ENCODE results near the gene HDHD3.

Gene HDHD3, protein sequence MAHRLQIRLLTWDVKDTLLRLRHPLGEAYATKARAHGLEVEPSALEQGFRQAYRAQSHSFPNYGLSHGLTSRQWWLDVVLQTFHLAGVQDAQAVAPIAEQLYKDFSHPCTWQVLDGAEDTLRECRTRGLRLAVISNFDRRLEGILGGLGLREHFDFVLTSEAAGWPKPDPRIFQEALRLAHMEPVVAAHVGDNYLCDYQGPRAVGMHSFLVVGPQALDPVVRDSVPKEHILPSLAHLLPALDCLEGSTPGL

GRCh38 chr9:113376634-113377567, at the start of gene HDHD3:
Gene HDHD3, minus strand, starts transcription at chr9:113376986. Its CDS starts 2,632 bp downstream, at chr9:113374354.
- TF ChIP-seq, protein P1, sequence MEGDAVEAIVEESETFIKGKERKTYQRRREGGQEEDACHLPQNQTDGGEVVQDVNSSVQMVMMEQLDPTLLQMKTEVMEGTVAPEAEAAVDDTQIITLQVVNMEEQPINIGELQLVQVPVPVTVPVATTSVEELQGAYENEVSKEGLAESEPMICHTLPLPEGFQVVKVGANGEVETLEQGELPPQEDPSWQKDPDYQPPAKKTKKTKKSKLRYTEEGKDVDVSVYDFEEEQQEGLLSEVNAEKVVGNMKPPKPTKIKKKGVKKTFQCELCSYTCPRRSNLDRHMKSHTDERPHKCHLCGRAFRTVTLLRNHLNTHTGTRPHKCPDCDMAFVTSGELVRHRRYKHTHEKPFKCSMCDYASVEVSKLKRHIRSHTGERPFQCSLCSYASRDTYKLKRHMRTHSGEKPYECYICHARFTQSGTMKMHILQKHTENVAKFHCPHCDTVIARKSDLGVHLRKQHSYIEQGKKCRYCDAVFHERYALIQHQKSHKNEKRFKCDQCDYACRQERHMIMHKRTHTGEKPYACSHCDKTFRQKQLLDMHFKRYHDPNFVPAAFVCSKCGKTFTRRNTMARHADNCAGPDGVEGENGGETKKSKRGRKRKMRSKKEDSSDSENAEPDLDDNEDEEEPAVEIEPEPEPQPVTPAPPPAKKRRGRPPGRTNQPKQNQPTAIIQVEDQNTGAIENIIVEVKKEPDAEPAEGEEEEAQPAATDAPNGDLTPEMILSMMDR (IDR thresholded peaks at IDR 0.05; ENCODE audit: extremely low read depth, missing control alignments) = no peak
- peak; percentile 92 for DNase-seq (ENCODE audit: low spot score)

DNA sequence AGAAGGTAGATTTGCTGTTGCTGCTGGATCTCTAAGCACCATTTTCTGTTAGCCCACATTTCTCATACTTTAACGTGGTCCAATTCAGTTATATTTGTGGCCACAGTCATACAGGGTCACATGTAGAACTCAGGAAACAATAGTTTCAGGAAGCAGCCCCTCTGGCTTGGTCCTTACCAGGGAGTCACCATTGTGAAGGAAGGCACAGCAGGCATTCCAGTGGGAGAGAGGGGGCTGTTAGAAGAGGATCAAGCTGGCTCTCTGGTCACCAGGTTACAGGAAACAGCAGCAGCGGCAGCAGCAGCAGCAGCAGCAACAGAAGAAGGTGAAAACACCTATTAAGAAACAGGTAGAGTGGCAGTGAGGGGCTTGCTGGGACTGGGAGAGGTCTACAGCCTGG, 48.3 kb upstream of the HDHD3 start:
- TF ChIP-seq, protein P1 (IDR thresholded peaks at IDR 0.05; ENCODE audit: extremely low read depth, missing control alignments) = no peak
- DNase-seq (ENCODE audit: low spot score) = no peak

DNA sequence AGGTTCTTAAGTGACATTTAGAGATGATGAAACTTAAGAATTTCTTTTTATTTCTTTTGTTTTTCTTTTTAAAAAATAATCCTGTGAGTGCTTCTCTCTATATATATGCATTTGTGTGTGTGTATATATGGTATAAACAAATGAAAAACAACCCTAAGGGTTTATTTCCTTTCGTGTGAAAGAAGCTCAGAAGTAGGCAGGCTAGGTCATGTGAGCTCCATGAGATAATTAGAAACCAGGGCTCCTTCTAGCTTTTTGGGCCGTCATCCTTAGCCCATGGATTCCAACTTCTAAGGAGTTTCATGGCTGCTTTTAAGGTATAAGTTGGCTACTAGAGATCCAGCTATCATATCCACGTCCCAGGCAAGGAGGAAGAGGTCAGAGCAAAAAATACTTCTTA, 44.9 kb upstream of the HDHD3 start:
- DNase-seq (ENCODE audit: low spot score) = no peak
- TF ChIP-seq, protein P1 (IDR thresholded peaks at IDR 0.05; ENCODE audit: extremely low read depth, missing control alignments) = no peak

DNA sequence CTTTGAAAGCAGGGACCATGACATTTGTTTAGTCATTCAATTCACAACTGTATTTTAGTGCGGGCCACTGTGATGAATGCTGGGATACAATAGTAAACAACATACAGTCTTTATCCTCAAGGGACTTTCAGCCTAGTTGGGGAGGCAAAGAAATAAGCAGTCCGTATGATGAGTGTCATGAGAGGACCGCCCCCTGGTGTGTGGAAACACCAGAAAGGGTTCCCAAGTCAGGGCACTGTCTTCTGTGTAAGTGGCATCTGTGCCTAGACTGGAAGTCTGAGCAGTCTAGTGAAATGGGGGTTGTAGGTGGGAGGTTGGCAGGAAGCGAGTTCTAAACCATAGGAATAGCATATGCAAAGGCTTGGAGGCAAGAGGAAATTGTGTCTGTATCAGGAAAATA, 40.6 kb upstream of the HDHD3 start:
- no peak for DNase-seq (ENCODE audit: low spot score)
- TF ChIP-seq, protein P1 (IDR thresholded peaks at IDR 0.05; ENCODE audit: extremely low read depth, missing control alignments) = no peak

DNA sequence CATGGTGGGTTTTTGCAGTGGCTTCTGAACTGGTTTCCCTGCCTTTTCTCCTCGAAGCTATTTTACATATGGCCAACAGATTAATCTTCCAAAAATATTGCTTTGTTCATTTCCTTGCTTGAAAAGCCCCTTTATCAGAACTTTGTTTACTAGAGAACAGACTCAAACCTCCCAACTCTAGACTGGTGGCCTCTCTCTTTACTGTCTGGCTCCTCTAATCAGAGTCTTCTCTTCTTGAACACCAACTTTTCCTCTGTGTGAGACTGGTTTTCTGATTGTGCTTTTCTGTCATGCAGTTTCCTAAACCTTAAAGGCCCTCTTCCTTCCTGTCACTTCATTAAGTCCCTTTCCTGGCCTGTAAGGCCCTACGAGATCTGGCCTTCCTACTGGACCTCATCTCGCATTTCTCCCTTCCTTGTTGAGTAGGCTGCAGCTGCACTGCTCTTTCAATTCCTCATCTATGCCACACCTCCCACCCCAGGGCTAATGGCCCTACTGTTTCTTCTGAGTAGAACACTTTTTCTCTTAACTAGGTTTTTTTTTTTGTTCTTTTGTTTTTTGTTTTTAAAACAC, 39.4 kb upstream of the HDHD3 start:
- peak; percentile 78 for DNase-seq (ENCODE audit: low spot score)
- TF ChIP-seq, protein P1 (IDR thresholded peaks at IDR 0.05; ENCODE audit: extremely low read depth, missing control alignments) = no peak

GRCh38 chr9:113410207-113410864, 33.5 kb upstream of the HDHD3 start, which contains the start of the genes C9orf43 and POLE3:
Gene C9orf43, plus strand, starts transcription at chr9:113410747. Its CDS starts 2,747 bp downstream, at chr9:113413494.
Gene POLE3, minus strand, starts transcription at chr9:113410675. Its CDS starts 382 bp downstream, at chr9:113410293.
- TF ChIP-seq, protein P1 (IDR thresholded peaks at IDR 0.05; ENCODE audit: extremely low read depth, missing control alignments) = no peak

More at GRCh38 chr9:113410207-113410864, 33.5 kb upstream of the HDHD3 start, which contains the start of the genes C9orf43 and POLE3:
- peak; percentile 89 for DNase-seq (ENCODE audit: low spot score)

Data from GM20000 (cell line).